SJCRH30 (cell line): Measurements from ENCODE around the gene APOC3. TPM values are rescaled to one million over a fixed set of nuclear protein-coding genes. Genes with fewer than 3 reads are reported as not detected.

Experiments used
- DNase-seq, 2 experiments: peaks; one replicate each; pipeline ENCODE4 v3.0.0-alpha.2; 2015 to 2020
- H3K27ac ChIP-seq: fragments of 250-450 bp; sonication (Bioruptor Pico); 2 replicates; pipeline ENCODE4 v1.5.1; 2020; ENCODE audit warnings: mild to moderate bottlenecking, moderate library complexity
- H3K27me3 ChIP-seq: fragments of 250-450 bp; sonication (Bioruptor Pico); 2 replicates; pipeline ENCODE4 v1.5.1; 2020; ENCODE audit warnings: mild to moderate bottlenecking, moderate library complexity
- H3K36me3 ChIP-seq: fragments of 250-450 bp; sonication (Bioruptor Pico); 2 replicates; pipeline ENCODE4 v1.5.1; 2020; ENCODE audit warnings: mild to moderate bottlenecking, moderate library complexity
- H3K4me1 ChIP-seq: fragments of 250-450 bp; sonication (Bioruptor Pico); 2 replicates; pipeline ENCODE4 v1.5.1; 2020; ENCODE audit warnings: mild to moderate bottlenecking, moderate library complexity
- H3K4me3 ChIP-seq: fragments of 250-450 bp; sonication (Bioruptor Pico); 2 replicates; pipeline ENCODE4 v1.5.1; 2020; ENCODE audit warnings: mild to moderate bottlenecking, moderate library complexity
- H3K9me3 ChIP-seq: fragments of 250-450 bp; sonication (Bioruptor Pico); replicated peaks from 2 replicates; pipeline ENCODE4 v1.5.1; 2020; ENCODE audit warnings: mild to moderate bottlenecking, moderate library complexity
- total RNA-seq: library from RNA; depleted of rRNA; stranded (reverse); fragments of >200 nt; shearing (Covaris generic); gene quantifications from 2 replicates; pipeline ENCODE4 v1.2.3, GENCODE V29; 2014; rRNA removed

Gene APOC3
- total RNA-seq, 1 experiment from 2014 or later, result not detected

GRCh38 chr11:116879800-116880625 lies 50.3 kb downstream of the APOC3 start:
- Histone ChIP-seq H3K9me3 (no peaks in the 10 kb centered on the region), H3K27ac (no peak overlapping the region), H3K36me3 (no peaks in the 10 kb centered on the region), H3K27me3 (no peaks in the 10 kb centered on the region), H3K4me1 (no peaks in the 10 kb centered on the region), H3K4me3 (no peak overlapping the region)
- DNase-seq, result peak; percentile 13 to 70

- H3K27ac ChIP-seq, result no peak overlapping the region
- no peaks in the 10 kb centered on the region for H3K9me3 ChIP-seq
- no peaks in the 10 kb centered on the region for H3K4me1 ChIP-seq
- H3K36me3 ChIP-seq, result no peaks in the 10 kb centered on the region
- no peaks in the 10 kb centered on the region for H3K27me3 ChIP-seq
- no peak for DNase-seq
- no peak overlapping the region for H3K4me3 ChIP-seq
These were observed 51.4 kb downstream of the APOC3 start for GRCh38 chr11:116881143-116881542.

DNA sequence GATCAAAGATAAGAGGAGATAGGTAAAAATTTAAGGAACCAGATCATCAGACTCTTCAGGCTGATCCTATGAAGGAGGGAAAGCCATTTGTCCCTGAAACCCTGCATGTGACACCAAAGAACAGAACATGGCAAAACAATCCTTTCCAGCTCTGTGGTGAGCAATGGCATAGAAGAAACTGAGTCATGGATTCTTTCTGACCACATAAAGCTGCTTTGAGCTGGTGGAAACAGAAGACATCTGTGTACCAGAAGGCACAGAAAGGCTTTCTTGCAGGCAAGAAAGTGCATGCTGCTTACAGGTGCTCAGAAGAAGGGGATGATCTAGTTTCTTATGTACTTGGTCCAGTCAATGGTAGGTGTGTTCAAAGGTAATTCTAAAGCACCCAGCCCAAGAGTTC lies 52.7 kb downstream of the APOC3 start:
- no peak overlapping the region for H3K4me3 ChIP-seq
- no peak overlapping the region for H3K27ac ChIP-seq
- DNase-seq, result no peak
- H3K36me3 ChIP-seq, result no peaks in the 10 kb centered on the region
- H3K4me1 ChIP-seq, result no peaks in the 10 kb centered on the region
- H3K9me3 ChIP-seq, result no peaks in the 10 kb centered on the region
- no peaks in the 10 kb centered on the region for H3K27me3 ChIP-seq

Other genes starting within 250 kb of the APOC3 start
- 21.6 and 21.7 TPM in 2 replicates for gene BUD13, start 56.9 kb upstream of the APOC3 start, total RNA-seq
- gene ZPR1, start 41.9 kb upstream of the APOC3 start, total RNA-seq, result 33.3 and 42.3 TPM in 2 replicates
- not detected in 2 replicates for gene APOA5, start 38.0 kb upstream of the APOC3 start, total RNA-seq
- gene APOA4, start 6.6 kb upstream of the APOC3 start, total RNA-seq, result not detected in 2 replicates
- not detected in 2 replicates for gene APOA1, start 7.7 kb downstream of the APOC3 start, total RNA-seq